ENCODE data around the gene SFI1.

DNA sequence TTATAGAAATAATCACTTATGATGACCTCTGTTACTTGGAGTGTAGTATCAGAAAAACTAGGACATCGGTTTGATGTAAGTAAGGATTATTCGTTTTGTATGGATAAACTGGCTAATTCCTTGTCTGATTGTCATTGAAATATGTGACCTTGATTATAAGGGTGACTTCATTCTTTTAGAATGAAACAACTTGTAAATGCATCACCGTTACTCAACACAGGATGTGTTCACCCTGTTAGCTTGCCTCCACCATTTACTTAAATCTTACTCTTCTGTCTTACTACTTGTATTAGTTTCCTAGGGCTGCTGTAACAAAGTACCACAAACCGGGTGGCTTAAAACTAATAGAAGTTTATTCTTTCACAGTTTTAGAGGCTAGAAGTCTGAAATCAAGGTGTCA lies 7.9 kb downstream of the SFI1 start:
- TF ChIP-seq, protein P1, sequence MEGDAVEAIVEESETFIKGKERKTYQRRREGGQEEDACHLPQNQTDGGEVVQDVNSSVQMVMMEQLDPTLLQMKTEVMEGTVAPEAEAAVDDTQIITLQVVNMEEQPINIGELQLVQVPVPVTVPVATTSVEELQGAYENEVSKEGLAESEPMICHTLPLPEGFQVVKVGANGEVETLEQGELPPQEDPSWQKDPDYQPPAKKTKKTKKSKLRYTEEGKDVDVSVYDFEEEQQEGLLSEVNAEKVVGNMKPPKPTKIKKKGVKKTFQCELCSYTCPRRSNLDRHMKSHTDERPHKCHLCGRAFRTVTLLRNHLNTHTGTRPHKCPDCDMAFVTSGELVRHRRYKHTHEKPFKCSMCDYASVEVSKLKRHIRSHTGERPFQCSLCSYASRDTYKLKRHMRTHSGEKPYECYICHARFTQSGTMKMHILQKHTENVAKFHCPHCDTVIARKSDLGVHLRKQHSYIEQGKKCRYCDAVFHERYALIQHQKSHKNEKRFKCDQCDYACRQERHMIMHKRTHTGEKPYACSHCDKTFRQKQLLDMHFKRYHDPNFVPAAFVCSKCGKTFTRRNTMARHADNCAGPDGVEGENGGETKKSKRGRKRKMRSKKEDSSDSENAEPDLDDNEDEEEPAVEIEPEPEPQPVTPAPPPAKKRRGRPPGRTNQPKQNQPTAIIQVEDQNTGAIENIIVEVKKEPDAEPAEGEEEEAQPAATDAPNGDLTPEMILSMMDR (tag by site-specific recombination; IDR thresholded peaks at IDR 0.05): no peak
- TF ChIP-seq KLF16 (tag by site-specific recombination; IDR thresholded peaks at IDR 0.05) (no peak), GLIS1 (tag by site-specific recombination; IDR thresholded peaks at IDR 0.05) (no peak), ZNF292 (tag by site-specific recombination; IDR thresholded peaks at IDR 0.05; ENCODE audit: borderline replicate concordance, low read depth) (no peak), ZNF416 (tag by site-specific recombination; IDR thresholded peaks at IDR 0.05) (no peak), ZSCAN30 (tag by site-specific recombination; IDR thresholded peaks at IDR 0.05) (no peak)
- TF ChIP-seq, protein P2, sequence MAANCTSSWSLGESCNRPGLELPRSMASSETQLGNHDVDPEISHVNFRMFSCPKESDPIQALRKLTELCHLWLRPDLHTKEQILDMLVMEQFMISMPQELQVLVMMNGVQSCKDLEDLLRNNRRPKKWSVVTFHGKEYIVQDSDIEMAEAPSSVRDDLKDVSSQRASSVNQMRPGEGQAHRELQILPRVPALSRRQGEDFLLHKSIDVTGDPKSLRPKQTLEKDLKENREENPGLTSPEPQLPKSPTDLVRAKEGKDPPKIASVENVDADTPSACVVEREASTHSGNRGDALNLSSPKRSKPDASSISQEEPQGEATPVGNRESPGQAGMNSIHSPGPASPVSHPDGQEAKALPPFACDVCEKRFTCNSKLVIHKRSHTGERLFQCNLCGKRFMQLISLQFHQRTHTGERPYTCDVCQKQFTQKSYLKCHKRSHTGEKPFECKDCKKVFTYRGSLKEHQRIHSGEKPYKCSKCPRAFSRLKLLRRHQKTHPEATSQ (tag by site-specific recombination; IDR thresholded peaks at IDR 0.05): no peak
- TF ChIP-seq, protein P3, sequence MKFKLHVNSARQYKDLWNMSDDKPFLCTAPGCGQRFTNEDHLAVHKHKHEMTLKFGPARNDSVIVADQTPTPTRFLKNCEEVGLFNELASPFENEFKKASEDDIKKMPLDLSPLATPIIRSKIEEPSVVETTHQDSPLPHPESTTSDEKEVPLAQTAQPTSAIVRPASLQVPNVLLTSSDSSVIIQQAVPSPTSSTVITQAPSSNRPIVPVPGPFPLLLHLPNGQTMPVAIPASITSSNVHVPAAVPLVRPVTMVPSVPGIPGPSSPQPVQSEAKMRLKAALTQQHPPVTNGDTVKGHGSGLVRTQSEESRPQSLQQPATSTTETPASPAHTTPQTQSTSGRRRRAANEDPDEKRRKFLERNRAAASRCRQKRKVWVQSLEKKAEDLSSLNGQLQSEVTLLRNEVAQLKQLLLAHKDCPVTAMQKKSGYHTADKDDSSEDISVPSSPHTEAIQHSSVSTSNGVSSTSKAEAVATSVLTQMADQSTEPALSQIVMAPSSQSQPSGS (tag by site-specific recombination; IDR thresholded peaks at IDR 0.05; ENCODE audit: low read depth): no peak
- TF ChIP-seq, protein P4, sequence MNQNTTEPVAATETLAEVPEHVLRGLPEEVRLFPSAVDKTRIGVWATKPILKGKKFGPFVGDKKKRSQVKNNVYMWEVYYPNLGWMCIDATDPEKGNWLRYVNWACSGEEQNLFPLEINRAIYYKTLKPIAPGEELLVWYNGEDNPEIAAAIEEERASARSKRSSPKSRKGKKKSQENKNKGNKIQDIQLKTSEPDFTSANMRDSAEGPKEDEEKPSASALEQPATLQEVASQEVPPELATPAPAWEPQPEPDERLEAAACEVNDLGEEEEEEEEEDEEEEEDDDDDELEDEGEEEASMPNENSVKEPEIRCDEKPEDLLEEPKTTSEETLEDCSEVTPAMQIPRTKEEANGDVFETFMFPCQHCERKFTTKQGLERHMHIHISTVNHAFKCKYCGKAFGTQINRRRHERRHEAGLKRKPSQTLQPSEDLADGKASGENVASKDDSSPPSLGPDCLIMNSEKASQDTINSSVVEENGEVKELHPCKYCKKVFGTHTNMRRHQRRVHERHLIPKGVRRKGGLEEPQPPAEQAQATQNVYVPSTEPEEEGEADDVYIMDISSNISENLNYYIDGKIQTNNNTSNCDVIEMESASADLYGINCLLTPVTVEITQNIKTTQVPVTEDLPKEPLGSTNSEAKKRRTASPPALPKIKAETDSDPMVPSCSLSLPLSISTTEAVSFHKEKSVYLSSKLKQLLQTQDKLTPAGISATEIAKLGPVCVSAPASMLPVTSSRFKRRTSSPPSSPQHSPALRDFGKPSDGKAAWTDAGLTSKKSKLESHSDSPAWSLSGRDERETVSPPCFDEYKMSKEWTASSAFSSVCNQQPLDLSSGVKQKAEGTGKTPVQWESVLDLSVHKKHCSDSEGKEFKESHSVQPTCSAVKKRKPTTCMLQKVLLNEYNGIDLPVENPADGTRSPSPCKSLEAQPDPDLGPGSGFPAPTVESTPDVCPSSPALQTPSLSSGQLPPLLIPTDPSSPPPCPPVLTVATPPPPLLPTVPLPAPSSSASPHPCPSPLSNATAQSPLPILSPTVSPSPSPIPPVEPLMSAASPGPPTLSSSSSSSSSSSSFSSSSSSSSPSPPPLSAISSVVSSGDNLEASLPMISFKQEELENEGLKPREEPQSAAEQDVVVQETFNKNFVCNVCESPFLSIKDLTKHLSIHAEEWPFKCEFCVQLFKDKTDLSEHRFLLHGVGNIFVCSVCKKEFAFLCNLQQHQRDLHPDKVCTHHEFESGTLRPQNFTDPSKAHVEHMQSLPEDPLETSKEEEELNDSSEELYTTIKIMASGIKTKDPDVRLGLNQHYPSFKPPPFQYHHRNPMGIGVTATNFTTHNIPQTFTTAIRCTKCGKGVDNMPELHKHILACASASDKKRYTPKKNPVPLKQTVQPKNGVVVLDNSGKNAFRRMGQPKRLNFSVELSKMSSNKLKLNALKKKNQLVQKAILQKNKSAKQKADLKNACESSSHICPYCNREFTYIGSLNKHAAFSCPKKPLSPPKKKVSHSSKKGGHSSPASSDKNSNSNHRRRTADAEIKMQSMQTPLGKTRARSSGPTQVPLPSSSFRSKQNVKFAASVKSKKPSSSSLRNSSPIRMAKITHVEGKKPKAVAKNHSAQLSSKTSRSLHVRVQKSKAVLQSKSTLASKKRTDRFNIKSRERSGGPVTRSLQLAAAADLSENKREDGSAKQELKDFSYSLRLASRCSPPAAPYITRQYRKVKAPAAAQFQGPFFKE (tag by site-specific recombination; IDR thresholded peaks at IDR 0.05; ENCODE audit: borderline replicate concordance): no peak
